ENCODE measurements around the gene MBD5. TPM values are rescaled to one million over a fixed set of nuclear protein-coding genes. Genes with fewer than 3 reads are reported as not detected.

Gene MBD5
- total and polyA plus RNA-seq, 2 donors (not counting 1 experiment from before 2014, with no cell fraction given), result 10.9 to 69.7 TPM

DNA sequence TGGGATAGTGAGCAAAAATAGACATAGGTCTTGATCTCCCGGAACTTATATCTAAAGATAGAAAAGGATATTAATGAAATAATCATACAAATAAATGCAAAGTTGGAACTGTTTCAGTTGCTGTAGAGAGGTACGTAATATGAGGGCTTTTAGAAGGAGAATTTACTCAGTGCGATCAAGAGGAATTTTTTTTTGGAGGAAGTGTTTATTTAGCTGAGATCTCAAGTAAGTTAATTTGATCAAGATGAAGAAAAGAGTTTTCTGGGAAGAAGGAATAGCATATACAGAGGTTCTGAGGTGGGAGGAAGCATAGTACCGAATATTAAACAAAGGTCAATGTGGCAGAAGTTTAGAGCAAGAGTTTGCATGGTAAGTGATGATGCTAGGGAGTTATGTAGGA is 11.3 kb downstream of the MBD5 start:
- Mint-ChIP-seq H3K27ac (no peak overlapping the region), H3K4me3 (no peak overlapping the region), H3K9me3 (ENCODE audit: insufficient read depth) (no peaks in the 10 kb centered on the region), H3K27me3 (no peaks in the 10 kb centered on the region), H3K4me1 (peaks cover 7% of the 10 kb centered on the region)
- Histone ChIP-seq H3K36me3 (replicated peaks in 1 of 2; ENCODE audit: control extremely low read depth in 1 of 2, control insufficient read depth in 1 of 2, extremely low read depth in 1 of 2, insufficient read depth in 2 of 2, low read length in 1 of 2) (no peaks in the 10 kb centered on the region), H3K79me2 (ENCODE audit: control insufficient read depth, insufficient read depth, low read length) (peaks cover 30% of the 10 kb centered on the region), H2AFZ (ENCODE audit: insufficient read depth, low read depth, low read length, poor library complexity, severe bottlenecking) (no peak overlapping the region), H3K4me2 (replicated peaks; ENCODE audit: low read depth, low read length, poor library complexity, severe bottlenecking) (no peak overlapping the region), H3K27ac (ENCODE audit: low read length in 2 of 2) (no peak overlapping the region), H3K4me3 (ENCODE audit: control extremely low read depth in 1 of 5, extremely low read depth in 1 of 5, insufficient read depth in 1 of 5, low read depth in 2 of 5, low read length in 4 of 5) (no peak overlapping the region), H3K27me3 (replicated peaks in 1 of 4; ENCODE audit: control extremely low read depth in 1 of 4, control insufficient read depth in 3 of 4, insufficient read depth in 4 of 4, low read length in 3 of 4) (no peaks in the 10 kb centered on the region), H4K20me1 (ENCODE audit: control insufficient read depth, insufficient read depth, low read length, poor library complexity, severe bottlenecking) (peaks cover 17% of the 10 kb centered on the region), H3K9me3 (ENCODE audit: control extremely low read depth in 1 of 3, control insufficient read depth in 2 of 3, insufficient read depth in 1 of 3, low read length in 2 of 3) (no peaks in the 10 kb centered on the region), H3K4me1 (ENCODE audit: control insufficient read depth in 2 of 2, insufficient read depth in 2 of 2, low read length in 2 of 2) (no peaks in the 10 kb centered on the region), H3K9ac (ENCODE audit: low read length) (no peak overlapping the region)
- ChIA-PET CTCF (no interaction called here), POLR2A (no interaction called here)
- TF ChIP-seq EZH2 (IDR thresholded peaks at IDR 0.05; ENCODE audit: borderline replicate concordance, insufficient read depth, low read depth, low read length, poor library complexity, severe bottlenecking), result no peak
- TF ChIP-seq, protein P1, sequence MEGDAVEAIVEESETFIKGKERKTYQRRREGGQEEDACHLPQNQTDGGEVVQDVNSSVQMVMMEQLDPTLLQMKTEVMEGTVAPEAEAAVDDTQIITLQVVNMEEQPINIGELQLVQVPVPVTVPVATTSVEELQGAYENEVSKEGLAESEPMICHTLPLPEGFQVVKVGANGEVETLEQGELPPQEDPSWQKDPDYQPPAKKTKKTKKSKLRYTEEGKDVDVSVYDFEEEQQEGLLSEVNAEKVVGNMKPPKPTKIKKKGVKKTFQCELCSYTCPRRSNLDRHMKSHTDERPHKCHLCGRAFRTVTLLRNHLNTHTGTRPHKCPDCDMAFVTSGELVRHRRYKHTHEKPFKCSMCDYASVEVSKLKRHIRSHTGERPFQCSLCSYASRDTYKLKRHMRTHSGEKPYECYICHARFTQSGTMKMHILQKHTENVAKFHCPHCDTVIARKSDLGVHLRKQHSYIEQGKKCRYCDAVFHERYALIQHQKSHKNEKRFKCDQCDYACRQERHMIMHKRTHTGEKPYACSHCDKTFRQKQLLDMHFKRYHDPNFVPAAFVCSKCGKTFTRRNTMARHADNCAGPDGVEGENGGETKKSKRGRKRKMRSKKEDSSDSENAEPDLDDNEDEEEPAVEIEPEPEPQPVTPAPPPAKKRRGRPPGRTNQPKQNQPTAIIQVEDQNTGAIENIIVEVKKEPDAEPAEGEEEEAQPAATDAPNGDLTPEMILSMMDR (IDR thresholded peaks at IDR 0.05), result no peak
- no peak for ATAC-seq (ENCODE audit: low read depth)
- intact Hi-C loops (cut with micrococcal nuclease), result no loop called here
- DNase-seq, result no peak
- 94% methylated on average over 3 of the region's 4 CpGs for WGBS (ENCODE audit: insufficient coverage)

DNA sequence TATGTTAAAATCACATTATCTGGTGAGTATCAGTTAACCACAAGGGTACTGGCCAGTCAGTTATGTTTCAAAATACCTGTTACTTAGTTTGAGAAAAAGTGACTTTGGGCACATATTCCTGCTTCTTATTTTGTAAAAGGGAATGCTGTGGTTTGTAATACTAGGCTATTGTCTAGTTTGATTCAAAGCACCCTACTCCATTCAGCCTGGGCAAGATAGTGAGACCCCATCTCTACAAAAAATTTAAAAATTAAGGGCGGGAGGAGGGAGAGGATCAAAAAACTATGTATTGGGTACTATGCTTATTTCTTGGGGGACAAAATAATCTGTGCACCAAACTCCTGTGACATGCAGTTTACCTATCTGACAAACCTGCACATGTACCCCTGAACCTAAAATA is 18.9 kb downstream of the MBD5 start:
- no peak overlapping the region for H3K9ac ChIP-seq (ENCODE audit: low read length)
- peaks cover 7% of the 10 kb centered on the region for H3K79me2 ChIP-seq (ENCODE audit: control insufficient read depth, insufficient read depth, low read length)
- ATAC-seq (ENCODE audit: low read depth) (no peak), DNase-seq (no peak)
- Mint-ChIP-seq H3K27ac (no peak overlapping the region), H3K4me3 (no peak overlapping the region), H3K27me3 (no peaks in the 10 kb centered on the region), H3K4me1 (peaks cover 18% of the 10 kb centered on the region), H3K9me3 (ENCODE audit: insufficient read depth) (no peaks in the 10 kb centered on the region)
- no peak overlapping the region for H3K4me3 ChIP-seq (ENCODE audit: control extremely low read depth in 1 of 5, extremely low read depth in 1 of 5, insufficient read depth in 1 of 5, low read depth in 2 of 5, low read length in 4 of 5)
- no peaks in the 10 kb centered on the region for H4K20me1 ChIP-seq (ENCODE audit: control insufficient read depth, insufficient read depth, low read length, poor library complexity, severe bottlenecking)
- H3K4me2 ChIP-seq (replicated peaks; ENCODE audit: low read depth, low read length, poor library complexity, severe bottlenecking), result no peak overlapping the region
- H3K27me3 ChIP-seq (replicated peaks in 1 of 4; ENCODE audit: control extremely low read depth in 1 of 4, control insufficient read depth in 3 of 4, insufficient read depth in 4 of 4, low read length in 3 of 4), result no peaks in the 10 kb centered on the region
- TF ChIP-seq, protein P1 (IDR thresholded peaks at IDR 0.05), result no peak
- no peak for TF ChIP-seq EZH2 (IDR thresholded peaks at IDR 0.05; ENCODE audit: borderline replicate concordance, insufficient read depth, low read depth, low read length, poor library complexity, severe bottlenecking)
- intact Hi-C loops (cut with micrococcal nuclease), result no loop called here
- H3K27ac ChIP-seq (ENCODE audit: low read length in 2 of 2), result no peak overlapping the region
- peaks cover 3 to 8% of the 10 kb centered on the region in 2 donors for H3K4me1 ChIP-seq (ENCODE audit: control insufficient read depth in 2 of 2, insufficient read depth in 2 of 2, low read length in 2 of 2)
- ChIA-PET CTCF (no interaction called here), POLR2A (no interaction called here)
- no peak overlapping the region for H2AFZ ChIP-seq (ENCODE audit: insufficient read depth, low read depth, low read length, poor library complexity, severe bottlenecking)
- no peaks in the 10 kb centered on the region for H3K36me3 ChIP-seq (replicated peaks in 1 of 2; ENCODE audit: control extremely low read depth in 1 of 2, control insufficient read depth in 1 of 2, extremely low read depth in 1 of 2, insufficient read depth in 2 of 2, low read length in 1 of 2)
- WGBS (ENCODE audit: insufficient coverage), result no CpG with 5 or more reads among the region's 1 CpG
- H3K9me3 ChIP-seq (ENCODE audit: control extremely low read depth in 1 of 3, control insufficient read depth in 2 of 3, insufficient read depth in 1 of 3, low read length in 2 of 3), result no peaks in the 10 kb centered on the region
